Activated naive CD4-positive, alpha-beta T cell treated with anti-CD3 and anti-CD28 coated beads, Interleukin-2, amount 50 U/mL, for 24 hours (primary cell): Measurements from ENCODE around the gene PSMA7.
"Not testable (repeated sequence)": the region's sequence is repeated elsewhere in the genome, so short reads cannot be mapped to it uniquely, and the experiment has no call there.

Source experiments
- H3K27ac Mint-ChIP-seq: one replicate; pipeline ENCODE4 v1.8.0; 2021; ENCODE audit warnings: mild to moderate bottlenecking, mixed read lengths
- H3K27me3 Mint-ChIP-seq: one replicate; pipeline ENCODE4 v1.8.0; 2021; ENCODE audit warnings: mixed read lengths
- H3K36me3 Mint-ChIP-seq: one replicate; pipeline ENCODE4 v1.8.0; 2021; ENCODE audit warnings: mixed read lengths
- H3K4me1 Mint-ChIP-seq: one replicate; pipeline ENCODE4 v1.8.0; 2021; ENCODE audit warnings: mixed read lengths
- H3K4me3 Mint-ChIP-seq: one replicate; pipeline ENCODE4 v1.8.0; 2021; ENCODE audit warnings: mild to moderate bottlenecking, mixed read lengths
- H3K9me3 Mint-ChIP-seq: one replicate; pipeline ENCODE4 v1.8.0; 2021; ENCODE audit warnings: mixed read lengths

The PSMA7 gene

DNA sequence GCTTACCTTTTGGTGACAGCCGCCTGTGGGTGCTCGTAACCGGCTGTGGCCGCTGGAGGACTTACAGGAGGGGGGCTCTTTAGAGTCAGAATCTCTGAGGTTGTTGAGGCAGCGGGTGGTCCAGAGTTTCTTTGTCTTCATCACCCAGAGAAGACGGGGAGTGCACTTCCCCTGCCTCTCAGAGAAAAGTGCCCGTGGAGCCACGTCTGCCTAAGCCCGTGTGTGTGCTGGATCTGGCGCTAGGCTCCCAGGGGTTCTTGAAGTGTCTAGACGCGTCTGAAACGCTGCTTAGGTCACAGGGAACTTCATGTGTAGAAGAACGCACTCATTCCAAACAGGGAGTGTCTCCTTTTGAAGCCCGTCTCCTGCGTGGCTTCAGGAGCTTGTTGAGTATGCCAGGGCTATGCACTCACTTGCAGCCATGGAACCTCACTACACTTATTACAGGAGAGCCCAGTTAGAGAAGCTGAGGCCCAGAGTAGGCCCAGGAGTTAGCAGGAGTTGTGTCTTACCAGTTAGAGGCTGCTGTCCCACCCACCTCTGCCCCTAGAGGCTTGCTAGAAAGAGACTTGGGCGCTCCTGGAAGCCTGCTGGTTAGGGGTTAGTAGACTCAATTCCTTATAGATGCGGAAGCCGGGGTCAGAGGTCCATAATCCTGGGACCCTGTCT is 19.6 kb downstream of the PSMA7 start:
- peak overlapping the region; percentile 86 for H3K4me3 Mint-ChIP-seq
- peak overlapping the region; percentile 46 for H3K27ac Mint-ChIP-seq
- H3K4me1 Mint-ChIP-seq = peaks cover 67% of the 10 kb centered on the region
- H3K9me3 Mint-ChIP-seq = no peaks in the 10 kb centered on the region
- H3K36me3 Mint-ChIP-seq = peaks cover 3% of the 10 kb centered on the region
- H3K27me3 Mint-ChIP-seq = no peaks in the 10 kb centered on the region

DNA sequence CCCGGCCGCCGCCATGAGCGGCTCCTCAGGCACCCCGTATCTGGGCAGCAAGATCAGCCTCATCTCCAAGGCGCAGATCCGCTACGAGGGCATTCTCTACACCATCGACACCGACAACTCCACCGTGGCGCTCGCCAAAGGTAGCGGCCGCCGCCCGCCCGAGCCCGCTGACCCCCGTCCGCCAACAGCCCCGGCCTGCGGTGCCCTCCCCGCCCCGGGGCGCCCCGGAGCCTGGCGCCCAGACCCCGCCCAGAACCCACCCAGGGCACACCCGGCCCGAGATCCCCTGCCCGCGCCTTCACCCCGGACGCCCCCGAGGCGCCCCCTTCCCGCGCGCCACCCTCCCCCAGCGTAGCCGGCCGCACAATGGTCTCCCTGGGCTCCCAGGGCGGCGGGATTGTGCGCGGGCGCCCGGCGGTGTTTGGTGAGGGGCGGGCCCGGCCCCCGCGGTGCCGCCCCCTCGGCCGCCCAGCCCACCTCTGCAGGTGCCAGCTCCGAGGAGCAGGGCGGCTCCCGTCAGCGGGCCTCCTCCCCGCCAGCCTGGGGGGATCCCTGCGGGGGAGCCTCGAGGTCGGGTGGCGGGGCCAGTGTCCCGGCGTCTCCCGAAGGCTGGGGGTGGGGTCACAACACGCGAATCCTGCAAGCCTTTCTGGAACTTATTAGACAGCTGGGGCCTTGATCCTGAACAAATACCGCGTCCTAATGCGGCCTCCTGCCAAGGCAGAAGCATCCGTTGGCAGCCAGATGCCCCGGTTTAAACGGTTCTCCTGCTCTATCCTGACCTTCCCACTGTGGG is 20.3 kb downstream of the PSMA7 start:
- Mint-ChIP-seq H3K27me3 (no peaks in the 10 kb centered on the region), H3K36me3 (peaks cover 3% of the 10 kb centered on the region), H3K9me3 (no peaks in the 10 kb centered on the region), H3K27ac (peak overlapping the region; percentile 46), H3K4me1 (peaks cover 64% of the 10 kb centered on the region), H3K4me3 (peak overlapping the region; percentile 86)

DNA sequence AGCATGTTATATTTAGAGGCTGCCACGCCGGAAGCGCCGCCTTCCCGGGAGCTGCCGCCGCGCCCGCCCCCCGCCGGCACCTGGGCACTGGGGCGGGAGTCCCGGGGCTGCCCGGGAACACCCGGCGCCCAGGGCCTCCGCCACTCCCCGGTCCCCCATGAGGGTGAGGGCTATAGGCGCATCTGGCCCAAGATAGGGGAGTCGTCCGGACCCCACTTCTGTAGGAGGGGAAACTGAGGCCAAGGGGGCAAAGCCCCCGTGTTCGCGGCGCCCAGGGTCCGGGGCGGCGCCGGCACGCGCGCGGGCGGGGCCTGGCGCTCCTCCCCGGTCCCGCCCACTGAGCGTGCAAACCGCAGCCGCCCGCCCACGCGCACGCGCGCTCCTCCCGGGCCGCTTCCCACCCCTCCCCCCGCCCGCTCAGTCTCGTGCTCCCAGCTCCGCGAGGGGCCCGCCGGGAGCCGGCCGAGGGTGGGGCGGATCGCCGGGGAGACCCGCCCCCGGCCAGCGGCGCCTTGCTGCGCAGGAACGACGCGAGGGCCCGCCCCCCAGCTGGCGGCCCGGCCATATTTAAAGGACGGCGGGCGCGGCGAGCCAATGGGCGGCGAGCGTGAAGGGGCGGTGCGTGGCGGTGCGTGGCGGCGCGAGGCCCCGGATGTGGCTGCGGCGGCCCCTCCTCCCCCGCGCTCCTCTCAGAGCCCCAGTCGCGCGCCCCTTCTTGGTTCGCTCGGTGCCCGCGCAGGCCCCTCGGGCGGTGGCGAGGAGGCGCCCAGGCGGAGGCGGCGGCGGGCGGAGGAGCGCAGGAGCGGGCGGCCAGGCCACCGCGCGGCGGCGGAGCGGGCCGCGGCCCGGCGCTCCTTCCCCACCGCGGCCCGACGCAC is 21.2 kb downstream of the PSMA7 start, which contains the start of gene LSM14B:
TSS of gene LSM14B (plus strand) at position 700 of the 878 bp plus-strand sequence. CDS start 192 bp downstream, outside the sequence.
- H3K27ac Mint-ChIP-seq = peak within 1 kb of the TSS; percentile 95
- no peaks in the 10 kb centered on the region for H3K9me3 Mint-ChIP-seq
- peaks cover 66% of the 10 kb centered on the region for H3K4me1 Mint-ChIP-seq
- peaks cover 3% of the 10 kb centered on the region for H3K36me3 Mint-ChIP-seq
- peak within 1 kb of the TSS; percentile 91 for H3K4me3 Mint-ChIP-seq
- H3K27me3 Mint-ChIP-seq = no peaks in the 10 kb centered on the region

DNA sequence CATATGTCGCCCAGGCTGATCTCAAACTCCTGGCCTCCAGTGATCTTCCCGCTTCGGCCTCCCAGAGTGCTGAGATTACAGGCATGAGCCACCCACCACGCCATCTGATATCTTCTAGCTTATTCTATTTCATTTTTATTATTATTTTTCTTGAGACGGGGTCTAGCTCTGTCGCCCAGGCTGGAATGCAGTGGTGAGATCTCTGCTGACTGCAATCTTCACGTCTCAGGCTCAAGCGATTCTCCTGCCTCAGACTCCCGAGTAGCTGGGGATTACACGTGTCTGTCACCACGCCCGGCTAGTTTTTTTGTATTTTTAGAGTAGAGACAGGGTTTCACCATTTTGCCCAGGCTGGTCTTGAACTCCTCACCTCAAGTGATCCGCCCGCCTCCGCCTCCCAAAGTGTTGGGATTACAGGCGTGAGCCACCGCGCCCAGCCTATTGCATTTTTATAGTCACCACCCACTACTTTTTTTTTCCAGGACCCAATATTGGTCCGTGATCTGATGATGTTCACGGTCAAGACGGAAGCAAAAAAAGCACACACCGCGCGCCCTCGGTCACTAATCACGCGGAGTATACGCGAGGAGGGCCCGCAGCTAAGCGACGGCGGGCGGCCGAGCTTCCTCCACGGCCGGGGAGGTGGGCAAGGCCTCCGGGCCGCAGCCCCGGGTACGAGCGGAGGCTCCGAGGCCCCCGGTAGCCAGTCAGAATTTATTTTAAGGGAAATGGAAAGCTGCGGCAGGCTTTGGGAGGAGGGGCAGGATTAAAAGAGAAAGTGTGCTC is 22.0 kb downstream of the PSMA7 start:
- peak overlapping the region; percentile 91 for H3K4me3 Mint-ChIP-seq
- H3K36me3 Mint-ChIP-seq = no peaks in the 10 kb centered on the region
- peak overlapping the region; percentile 95 for H3K27ac Mint-ChIP-seq
- peaks cover 59% of the 10 kb centered on the region for H3K4me1 Mint-ChIP-seq
- H3K27me3 Mint-ChIP-seq = no peaks in the 10 kb centered on the region
- no peaks in the 10 kb centered on the region for H3K9me3 Mint-ChIP-seq

DNA sequence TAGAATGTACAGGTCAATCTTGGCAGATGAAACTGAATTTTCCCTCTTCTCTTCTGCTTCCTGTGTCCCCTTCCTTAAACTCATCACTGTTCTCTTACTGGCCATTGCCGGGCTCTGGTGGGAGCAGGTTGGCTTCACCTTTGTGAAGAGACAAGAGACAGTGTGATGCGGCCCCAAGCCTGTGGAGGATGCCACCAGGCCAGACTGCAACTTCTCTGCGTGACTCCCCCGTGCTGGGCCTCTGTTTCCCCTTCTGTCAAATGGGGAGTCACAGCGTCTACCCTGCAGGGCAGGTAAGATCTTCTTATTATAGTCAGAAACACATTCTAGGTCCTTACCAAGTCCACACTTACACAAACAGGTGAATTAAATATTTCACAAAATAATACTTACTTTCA is 22.8 kb downstream of the PSMA7 start:
- H3K4me3 Mint-ChIP-seq = peak overlapping the region; percentile 91
- peak overlapping the region; percentile 47 for H3K27ac Mint-ChIP-seq
- peaks cover 58% of the 10 kb centered on the region for H3K4me1 Mint-ChIP-seq

DNA sequence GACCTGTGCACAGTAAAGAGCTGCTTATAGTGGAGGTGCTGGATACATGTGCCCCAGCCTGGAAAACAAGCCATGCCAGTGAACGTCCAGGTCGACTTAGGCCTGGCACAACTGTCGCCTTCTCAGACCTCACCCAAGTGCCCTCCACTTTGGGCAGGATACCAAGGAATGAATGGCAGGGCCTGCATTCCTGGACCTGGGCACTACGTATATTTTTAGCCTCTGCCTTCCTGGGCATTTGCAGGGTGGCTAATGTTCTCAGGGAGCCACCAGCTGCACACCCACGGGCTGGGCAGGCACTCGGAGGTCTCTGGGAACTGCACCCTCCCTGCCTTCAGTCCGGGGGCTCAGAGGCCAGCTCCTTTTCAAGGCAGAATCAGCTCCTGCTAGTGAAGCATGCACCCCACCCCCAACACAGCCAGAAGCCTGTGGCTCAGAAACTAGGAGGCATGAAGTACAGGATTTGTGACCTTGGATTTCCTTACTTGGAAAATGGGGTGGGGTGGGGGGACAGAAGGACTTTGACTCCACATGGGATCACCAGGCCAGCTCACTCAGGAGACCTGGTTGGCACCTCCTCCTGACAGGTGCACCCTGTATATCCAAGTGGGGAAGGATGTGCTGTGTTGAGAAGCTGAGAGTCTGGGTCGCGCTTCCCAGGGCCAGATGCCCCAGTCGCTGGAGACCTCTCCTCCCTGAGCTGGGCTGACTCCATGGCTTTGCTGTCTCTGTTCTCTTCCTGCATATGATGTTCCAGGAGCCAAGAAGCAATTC is 23.4 kb downstream of the PSMA7 start:
- Mint-ChIP-seq H3K4me3 (peak overlapping the region; percentile 91), H3K36me3 (peaks cover 2% of the 10 kb centered on the region), H3K4me1 (peaks cover 52% of the 10 kb centered on the region), H3K27me3 (no peaks in the 10 kb centered on the region), H3K27ac (peak overlapping the region; percentile 47), H3K9me3 (no peaks in the 10 kb centered on the region)

More for the DNA sequence above, 22.8 kb downstream of the PSMA7 start:
- Mint-ChIP-seq H3K27me3 (no peaks in the 10 kb centered on the region), H3K36me3 (peaks cover 2% of the 10 kb centered on the region), H3K9me3 (no peaks in the 10 kb centered on the region)

GRCh38 chr20:62119115-62119514 is 24.1 kb downstream of the PSMA7 start:
- Mint-ChIP-seq H3K27ac (peak overlapping the region; percentile 30), H3K4me3 (no peak overlapping the region), H3K9me3 (no peaks in the 10 kb centered on the region), H3K27me3 (no peaks in the 10 kb centered on the region), H3K36me3 (peaks cover 2% of the 10 kb centered on the region), H3K4me1 (peaks cover 46% of the 10 kb centered on the region)

GRCh38 chr20:62118113-62119043 is 24.8 kb downstream of the PSMA7 start:
- Mint-ChIP-seq H3K27ac (peak overlapping the region; percentile 30), H3K4me1 (peaks cover 38% of the 10 kb centered on the region), H3K36me3 (peaks cover 2% of the 10 kb centered on the region), H3K4me3 (no peak overlapping the region), H3K27me3 (no peaks in the 10 kb centered on the region), H3K9me3 (no peaks in the 10 kb centered on the region)

GRCh38 chr20:62117658-62118057 is 25.5 kb downstream of the PSMA7 start:
- no peak overlapping the region for H3K4me3 Mint-ChIP-seq
- H3K36me3 Mint-ChIP-seq = peaks cover 5% of the 10 kb centered on the region
- H3K27me3 Mint-ChIP-seq = no peaks in the 10 kb centered on the region
- H3K9me3 Mint-ChIP-seq = no peaks in the 10 kb centered on the region
- H3K4me1 Mint-ChIP-seq = peaks cover 37% of the 10 kb centered on the region
- no peak overlapping the region for H3K27ac Mint-ChIP-seq

- H3K36me3 Mint-ChIP-seq = peaks cover 6% of the 10 kb centered on the region
- H3K9me3 Mint-ChIP-seq = no peaks in the 10 kb centered on the region
- H3K27ac Mint-ChIP-seq = no peak overlapping the region
- no peaks in the 10 kb centered on the region for H3K27me3 Mint-ChIP-seq
- peaks cover 37% of the 10 kb centered on the region for H3K4me1 Mint-ChIP-seq
- no peak overlapping the region for H3K4me3 Mint-ChIP-seq
These were observed 25.9 kb downstream of the PSMA7 start for GRCh38 chr20:62117362-62117646.

DNA sequence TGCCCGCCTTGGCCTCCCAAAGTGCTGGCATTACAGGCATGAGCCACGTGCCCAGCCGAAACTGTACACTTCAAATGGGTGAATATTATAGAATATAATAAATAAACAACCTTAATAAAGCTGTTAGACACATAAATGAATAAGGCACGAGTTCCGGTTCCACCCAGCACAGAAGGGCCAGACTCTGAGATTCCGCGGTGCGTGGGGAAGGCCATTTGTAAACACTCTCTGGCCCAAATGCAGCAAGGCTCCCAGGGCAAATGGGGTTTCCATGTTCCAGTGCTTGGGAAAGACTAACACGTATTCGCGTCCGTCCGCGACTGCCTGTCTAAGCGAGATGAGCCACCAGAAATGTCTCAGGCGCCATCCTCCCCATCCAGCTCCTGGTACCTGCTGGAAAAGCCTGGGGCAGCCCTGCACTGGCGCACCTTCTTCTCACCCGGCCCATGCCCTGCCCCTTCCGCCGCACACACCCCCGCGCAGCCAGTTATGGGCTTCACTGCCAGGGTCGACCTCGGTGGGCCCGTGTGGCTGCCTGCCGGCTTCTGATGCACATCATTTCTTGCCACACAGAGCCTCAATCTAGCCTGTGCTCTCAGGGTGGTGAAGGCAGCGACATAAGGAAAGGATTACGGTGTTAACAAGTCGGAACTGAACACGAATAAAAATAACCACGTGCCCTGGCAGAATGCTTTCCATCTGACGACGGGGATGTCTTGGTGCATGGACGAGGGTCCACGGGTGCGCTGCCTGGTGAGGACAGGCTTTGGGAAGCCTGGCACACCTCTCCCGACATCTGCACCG is 26.4 kb downstream of the PSMA7 start:
- Mint-ChIP-seq H3K9me3 (no peaks in the 10 kb centered on the region), H3K27ac (no peak overlapping the region), H3K4me3 (no peak overlapping the region), H3K36me3 (peaks cover 7% of the 10 kb centered on the region), H3K4me1 (peaks cover 37% of the 10 kb centered on the region), H3K27me3 (no peaks in the 10 kb centered on the region)

GRCh38 chr20:62115800-62116407 is 27.3 kb downstream of the PSMA7 start:
- not testable (repeated sequence) for H3K27me3 Mint-ChIP-seq, H3K27ac Mint-ChIP-seq, H3K4me3 Mint-ChIP-seq, H3K9me3 Mint-ChIP-seq, H3K36me3 Mint-ChIP-seq
- peaks cover 32% of the 10 kb centered on the region for H3K4me1 Mint-ChIP-seq

DNA sequence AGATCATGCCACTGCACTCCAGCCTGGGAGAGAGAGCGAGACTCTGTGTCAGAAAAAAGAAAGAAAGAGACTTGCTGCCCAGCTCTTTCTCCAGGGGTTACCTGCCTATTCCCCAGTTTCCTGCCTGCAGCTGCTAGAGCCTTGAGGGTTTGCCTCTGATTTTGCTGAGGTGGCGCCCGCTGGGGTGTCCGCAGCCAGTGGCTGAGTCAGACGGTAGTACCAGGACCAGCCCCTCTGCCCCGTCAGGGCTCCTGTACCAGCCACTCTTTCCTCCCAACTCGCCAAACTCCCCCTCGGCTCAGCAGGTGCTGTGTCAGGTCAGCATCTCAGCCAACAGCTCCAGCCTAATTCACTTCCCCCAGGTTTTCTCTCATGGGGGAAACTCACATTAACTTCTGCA is 28.3 kb downstream of the PSMA7 start:
- Mint-ChIP-seq H3K27me3 (no peaks in the 10 kb centered on the region), H3K36me3 (peaks cover 12% of the 10 kb centered on the region), H3K4me1 (peaks cover 23% of the 10 kb centered on the region), H3K27ac (no peak overlapping the region), H3K9me3 (no peaks in the 10 kb centered on the region), H3K4me3 (no peak overlapping the region)
